ENCODE data around the gene ZNF585A.
"Not testable (repeated sequence)": the region's sequence is repeated elsewhere in the genome, so short reads cannot be mapped to it uniquely, and the experiment has no call there.

ZNF585A gene

DNA sequence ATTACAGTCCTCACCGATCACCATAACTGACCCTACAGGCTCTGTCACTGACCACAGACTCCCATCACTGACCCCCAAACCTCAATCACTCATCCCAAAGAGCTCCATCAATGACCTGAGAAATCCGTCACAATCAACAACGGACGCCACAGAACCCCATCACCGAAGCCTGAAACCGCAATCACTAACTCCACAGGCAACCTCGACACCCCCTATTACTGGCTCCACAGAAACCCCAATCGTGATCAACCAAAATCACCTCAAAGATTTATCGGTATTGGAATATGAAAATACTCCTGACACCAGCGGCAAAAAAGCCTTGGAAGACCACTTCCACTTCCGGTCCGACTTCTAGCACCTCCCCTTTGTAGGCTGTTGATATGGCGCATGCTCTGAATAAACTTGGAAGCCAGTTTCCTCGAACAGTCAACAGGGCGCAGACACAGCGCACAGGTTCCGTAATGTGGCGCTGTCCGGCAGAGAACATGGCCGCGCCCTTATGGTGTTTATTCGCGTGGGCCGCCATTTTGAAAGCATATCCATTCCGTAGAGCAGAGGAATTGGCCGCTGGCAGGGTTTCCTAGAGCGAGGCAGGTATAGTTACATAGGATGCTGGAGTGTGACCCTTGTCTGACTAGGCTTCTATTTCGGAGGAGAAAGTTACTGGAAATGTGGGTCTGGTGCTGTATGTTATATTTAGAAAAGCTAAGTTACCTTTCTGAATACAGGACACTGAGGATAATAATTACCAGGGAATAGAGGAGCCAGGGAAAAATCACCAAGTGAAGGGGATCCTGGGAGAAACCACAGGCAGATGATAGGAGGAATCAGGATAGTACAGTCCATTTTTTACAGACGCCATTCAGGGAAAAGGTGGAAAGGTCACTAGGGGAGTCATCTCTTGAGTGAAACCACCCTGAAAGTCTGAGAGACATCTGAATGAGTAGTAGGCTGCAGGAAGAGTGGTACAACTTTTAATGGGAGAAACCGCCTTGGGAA lies at the start of gene ZNF585A:
TSS of gene ZNF585A (minus strand) at position 328 of the 999 bp plus-strand sequence. CDS start 2,785 bp downstream, outside the sequence.
- peak; percentile 97 for FAIRE-seq

DNA sequence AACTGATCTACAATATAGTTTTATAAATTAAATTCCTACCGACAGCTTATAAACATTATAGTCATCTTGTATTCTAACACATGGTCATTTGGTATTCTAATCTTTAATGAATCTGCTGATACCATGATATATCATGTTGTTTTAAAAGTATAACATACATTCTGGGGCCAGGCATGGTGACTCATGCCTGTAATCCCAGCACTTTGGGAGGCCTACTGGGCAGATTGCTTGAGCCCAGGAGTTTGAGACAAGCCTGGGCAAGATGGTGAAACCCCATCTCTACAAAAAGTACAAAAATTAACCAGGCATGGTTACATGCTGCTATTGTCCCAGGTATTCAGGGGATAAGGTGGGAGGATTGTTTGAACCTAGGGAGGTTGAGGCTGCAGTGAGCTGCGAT lies 48.6 kb upstream of the ZNF585A start:
- no peak for FAIRE-seq

DNA sequence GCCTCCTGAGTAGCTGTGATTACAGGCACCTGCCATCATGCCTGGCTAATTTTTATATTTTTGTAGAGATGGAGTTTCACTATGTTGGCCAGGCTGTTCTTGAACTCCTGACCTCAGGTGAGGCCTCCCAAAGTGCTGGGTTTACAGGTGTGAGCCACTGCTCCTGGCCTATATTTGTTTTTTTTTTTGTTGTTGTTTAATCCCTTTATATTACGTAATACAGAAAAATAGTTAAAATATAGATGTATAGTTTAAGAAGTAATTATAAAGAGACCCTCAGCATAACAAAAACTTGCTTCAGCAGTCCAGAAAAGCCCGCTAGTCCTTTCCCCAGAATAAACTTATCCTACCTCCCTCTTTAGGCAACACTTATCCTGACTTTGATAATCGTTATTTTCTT lies 47.9 kb upstream of the ZNF585A start:
- FAIRE-seq: no peak

DNA sequence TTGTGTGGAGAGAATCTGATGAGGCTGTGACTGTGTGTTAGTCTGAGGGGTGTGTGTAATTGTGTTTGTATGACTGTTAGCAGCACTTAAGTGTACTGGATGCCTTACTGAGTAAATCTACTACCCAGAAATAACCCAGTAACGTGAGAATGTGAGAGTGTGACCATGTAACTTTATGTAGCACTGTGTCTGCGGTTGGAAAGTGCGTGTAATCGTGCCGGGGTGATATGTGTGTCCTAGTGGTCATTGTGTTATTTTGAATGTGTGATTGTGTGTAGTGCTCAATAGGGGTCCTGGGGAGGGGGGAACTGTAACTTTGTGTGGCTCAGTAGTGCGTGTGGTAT lies 46.1 kb upstream of the ZNF585A start:
- FAIRE-seq: no peak

DNA sequence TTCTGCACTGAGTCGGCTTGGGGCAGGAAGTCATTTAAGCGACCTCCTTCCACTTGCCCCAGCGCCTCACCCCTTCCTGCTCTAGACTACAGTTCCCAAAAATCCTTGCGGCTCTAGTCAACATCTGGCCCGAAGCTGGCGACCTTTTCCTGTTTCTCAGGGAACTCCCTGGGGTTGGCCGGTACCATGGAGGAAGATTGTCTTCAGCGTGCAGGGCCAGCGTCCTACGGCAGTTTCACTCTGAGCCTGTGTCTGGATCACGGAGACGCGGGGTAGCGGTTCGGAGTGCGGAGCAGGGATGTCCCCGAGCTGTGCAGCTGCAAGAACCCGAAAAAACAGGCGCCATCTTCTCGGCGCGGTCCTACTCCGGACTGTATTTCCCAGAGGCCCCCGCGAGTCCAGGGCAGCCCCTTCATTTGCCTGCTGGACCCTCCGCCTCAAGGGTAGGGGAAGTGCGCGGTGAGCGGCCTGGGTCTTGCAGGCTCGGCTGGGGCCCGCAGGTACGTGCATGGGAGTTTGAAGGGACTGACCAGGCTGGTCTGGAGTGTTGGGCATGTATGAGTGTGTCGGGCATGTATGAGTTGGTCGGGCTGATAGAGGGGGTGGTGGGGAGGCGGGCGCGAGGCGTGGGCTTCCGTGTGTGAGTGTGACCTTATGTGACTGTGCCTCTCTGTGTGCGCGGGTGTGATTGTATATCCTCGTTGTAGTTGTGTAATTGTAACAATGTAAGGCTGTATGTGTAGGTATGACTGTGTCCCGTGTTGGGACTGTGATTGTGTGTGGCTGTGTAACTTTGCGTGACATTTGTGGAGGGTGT lies 45.5 kb upstream of the ZNF585A start, which contains the start of gene ZNF383:
TSS of gene ZNF383 (plus strand) at position 440 of the 817 bp plus-strand sequence. CDS start 12,240 bp downstream, outside the sequence.
- no peak for FAIRE-seq

DNA sequence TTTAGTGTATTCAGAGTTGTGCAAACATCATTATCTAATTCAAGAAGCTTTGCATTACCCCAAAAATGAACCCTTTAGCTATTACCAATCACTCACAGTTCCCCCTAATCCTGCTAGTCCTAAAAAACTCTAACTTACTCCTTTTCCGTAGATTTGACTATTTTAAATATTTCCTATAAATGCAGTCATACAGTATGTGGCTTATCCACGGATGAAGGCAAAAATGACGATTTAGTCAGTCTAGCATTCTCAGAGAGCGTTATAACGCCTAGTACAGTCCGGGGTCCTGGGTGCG lies 44.9 kb upstream of the ZNF585A start:
- FAIRE-seq: no peak

DNA sequence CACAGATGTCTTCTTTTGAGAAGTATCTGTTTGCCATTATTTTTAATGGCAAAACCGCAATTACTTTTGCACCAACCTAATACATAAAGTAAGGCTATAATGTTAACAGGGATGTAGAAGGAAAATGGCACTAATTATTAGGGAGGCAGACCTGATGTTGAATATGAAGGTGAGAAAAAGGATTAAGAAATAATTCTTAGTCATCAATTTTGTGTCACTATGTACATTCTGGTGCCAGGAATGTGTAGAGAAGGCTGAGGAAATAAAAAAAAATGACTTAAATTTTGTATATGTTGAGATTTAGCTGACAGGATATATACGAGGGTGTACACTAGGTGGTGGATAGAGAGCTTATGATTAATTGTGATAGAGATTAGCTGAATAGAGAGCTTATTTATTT lies 25.3 kb upstream of the ZNF585A start:
- FAIRE-seq: no peak

DNA sequence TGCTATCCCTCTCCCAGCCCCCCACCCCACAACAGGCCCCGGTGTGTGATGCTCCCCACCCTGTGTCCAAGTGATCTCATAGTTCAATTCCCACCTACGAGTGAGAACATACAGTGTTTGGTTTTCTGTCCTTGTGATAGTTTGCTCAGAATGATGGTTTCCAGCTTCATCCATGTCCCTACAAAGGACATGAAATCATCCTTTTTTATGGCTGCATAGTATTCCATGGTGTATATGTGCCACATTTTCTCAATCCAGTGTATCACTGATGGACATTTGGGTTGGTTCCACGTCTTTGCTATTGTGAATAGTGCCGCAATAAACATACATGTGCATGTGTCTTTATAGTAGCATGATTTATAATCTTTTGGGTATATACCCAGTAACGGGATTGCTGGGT lies 24.6 kb upstream of the ZNF585A start:
- not testable (repeated sequence) for FAIRE-seq

DNA sequence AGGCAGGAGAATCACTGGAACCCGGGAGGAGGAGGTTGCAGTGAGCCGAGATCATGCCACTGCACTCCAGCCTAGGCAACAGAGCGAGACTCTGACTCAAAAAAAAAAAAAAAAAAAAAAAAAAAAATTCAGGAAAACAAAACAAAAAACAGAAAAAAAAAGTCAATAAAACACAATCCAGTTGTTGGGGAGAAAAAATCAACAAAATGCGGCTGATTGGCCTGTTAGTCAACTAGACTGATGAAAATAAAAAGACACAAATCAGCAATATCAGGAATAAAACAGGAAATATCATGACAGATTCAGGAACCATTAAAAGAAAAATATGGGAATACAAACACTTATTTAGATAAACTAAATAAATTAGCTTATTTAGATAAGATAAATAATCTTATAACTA lies 22.8 kb upstream of the ZNF585A start:
- FAIRE-seq: not testable (repeated sequence)

DNA sequence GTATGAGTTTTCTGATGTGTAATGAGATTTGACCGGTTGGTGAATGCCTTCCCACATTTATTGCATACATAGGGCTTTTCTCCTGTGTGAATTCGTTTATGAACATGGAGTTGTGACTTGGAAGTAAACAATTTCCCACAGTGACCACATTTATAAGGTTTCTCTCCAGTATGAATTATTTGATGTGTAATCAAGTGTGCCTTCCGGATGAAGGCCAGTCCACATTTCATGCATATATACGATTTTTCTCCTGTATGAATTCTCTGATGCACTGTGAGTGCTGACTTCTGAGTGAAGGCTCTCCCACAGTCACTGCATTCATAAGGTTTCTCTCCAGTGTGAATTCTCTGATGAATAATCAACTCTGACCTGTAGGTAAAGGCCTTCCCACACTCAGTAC lies 13.6 kb upstream of the ZNF585A start:
- not testable (repeated sequence) for FAIRE-seq

DNA sequence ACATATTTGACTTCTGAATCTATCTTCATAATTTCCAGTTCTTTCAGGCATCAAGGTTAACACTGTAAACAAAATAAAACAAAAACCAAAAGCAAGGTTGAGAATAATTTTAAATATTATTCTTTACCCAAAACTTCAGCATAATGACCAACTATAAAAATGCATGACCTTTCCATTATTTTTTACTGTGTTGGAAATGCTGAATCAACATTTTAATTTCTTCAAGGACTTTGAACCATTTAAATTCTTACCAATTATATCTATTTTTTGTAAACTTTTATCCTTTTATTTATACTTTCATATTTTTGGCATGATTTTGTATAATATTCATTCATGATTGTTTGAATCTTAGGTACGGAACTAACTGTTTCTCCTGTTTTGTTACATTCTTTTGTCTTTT lies 6.9 kb downstream of the ZNF585A start:
- FAIRE-seq: no peak

DNA sequence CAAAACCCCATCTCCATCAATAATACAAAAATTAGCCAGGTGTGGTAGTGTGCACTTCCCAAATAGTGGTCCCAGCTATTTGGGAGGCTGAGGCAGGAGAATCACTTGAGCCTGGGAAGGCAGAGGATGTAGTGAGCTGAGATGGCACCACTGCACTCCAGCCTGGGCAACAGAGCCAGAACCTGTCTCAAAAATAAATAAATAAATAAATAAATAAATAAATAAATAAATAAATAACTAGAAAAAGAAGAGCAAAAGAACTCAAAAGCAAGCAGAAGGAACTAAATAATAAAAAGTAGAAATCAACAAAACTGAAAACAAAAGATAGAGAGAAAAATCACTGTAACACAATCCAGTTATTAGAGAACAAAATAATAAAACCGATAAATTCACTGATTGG lies 12.3 kb downstream of the ZNF585A start:
- FAIRE-seq: no peak

DNA sequence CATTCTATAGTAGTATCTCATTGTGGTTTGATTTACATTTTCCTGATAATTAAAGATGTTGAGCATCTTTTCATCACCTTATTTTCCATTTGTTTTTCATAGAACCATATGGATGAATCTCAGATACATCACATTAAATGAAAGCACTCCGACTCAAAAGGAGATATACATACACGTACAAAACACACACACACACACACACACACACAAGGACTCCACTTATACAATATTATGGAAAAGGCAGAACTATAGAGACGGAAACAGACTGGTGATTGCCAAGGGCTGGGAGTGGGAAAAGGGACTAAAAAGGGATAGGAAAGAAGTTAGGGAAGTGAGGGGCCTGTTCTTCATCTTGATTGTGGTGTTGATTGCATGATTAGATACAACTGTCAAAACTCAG lies 24.3 kb downstream of the ZNF585A start:
- no peak for FAIRE-seq

DNA sequence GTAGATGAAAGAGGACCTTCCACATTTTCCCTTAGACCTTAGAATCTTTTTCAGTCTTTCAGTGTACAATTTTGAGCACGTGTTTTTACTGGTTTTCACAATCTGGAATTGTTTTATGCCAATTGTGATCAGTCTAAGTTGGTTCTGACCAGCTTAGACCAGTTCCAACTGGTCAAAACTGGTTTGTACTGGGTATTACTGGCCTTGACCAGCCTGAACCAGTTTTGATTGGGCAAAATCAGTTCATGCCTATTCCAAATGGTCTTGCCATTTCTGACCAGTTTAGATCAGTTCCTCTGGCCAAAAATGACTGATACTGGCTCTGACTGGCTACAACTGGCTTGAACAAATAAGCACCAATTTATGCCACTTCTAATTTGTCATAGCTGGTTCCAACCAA lies 36.4 kb downstream of the ZNF585A start:
- no peak for FAIRE-seq

DNA sequence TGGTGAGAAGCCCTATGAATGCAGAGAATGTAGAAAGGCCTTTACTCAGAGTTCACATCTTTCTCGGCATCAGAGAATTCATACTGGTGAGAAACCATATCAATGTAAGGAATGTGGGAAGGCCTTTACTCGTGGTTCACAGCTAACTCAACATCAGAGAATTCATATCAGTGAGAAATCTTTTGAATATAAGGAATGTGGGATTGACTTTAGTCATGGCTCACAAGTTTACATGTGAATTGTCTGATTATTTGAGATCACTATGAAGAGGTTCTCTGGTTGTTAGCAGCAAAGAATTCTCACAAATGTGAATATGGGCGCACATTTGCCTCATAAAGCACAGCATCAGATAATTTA lies 43.7 kb downstream of the ZNF585A start:
- no peak for FAIRE-seq

DNA sequence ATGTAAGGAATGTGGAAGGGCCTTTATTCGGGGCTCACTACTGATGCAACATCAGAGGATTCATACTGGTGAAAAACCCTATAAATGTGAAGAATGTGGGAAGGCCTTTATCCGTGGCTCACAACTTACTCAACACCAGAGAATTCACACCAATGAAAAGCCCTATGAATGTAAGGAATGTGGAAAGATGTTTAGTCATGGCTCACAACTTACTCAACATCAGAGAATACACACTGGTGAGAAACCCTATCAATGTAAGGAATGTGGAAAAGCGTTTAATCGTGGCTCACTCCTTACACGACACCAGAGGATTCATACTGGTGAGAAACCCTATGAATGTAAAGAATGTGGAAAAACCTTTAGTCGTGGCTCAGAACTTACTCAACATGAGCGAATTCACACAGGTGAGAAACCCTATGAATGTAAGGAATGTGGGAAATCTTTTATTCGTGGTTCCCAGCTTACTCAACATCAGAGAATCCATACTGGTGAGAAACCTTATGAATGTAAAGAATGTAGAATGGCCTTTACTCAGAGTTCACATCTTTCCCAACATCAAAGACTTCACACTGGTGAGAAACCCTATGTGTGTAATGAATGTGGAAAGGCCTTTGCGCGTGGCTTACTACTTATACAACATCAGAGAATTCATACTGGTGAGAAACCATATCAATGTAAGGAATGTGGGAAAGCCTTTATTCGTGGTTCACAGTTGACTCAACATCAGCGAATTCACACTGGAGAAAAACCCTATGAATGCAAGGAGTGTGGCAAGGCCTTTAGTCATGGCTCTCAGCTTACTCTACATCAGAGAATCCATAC lies 44.3 kb downstream of the ZNF585A start:
- FAIRE-seq: no peak

DNA sequence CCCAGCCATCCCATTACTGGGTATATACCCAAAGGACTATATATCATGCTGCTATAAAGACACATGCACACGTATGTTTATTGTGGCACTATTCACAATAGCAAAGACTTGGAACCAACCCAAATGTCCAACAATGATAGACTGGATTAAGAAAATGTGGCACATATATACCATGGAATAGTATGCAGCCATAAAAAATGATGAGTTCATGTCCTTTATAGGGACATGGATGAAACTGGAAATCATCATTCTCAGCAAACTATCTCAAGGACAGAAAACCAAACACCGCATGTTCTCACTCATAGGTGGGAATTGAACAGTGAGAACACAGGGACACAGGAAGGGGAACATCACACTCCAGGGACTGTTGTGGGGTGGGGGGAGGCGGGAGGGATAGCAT lies 50.4 kb downstream of the ZNF585A start:
- FAIRE-seq: not testable (repeated sequence)

DNA sequence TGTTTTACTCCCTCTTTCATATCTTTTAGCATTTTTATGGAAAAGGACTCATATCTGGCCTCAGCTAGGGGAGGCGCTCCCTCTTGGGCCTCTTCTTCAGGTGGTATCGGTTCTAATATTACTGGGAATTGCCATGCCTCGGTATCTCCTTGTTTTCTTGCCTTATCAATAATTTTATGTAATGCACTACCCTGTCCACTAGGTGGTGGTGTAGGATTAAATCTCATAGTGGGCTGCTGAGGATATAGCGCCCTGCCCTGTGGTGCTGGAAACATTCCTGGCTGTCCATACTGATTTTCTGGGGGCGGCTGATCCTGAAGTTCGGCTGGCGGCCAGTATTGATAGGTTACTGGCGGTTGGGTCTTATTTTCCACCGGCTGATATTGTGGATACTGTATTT lies 58.5 kb downstream of the ZNF585A start:
- FAIRE-seq: no peak

DNA sequence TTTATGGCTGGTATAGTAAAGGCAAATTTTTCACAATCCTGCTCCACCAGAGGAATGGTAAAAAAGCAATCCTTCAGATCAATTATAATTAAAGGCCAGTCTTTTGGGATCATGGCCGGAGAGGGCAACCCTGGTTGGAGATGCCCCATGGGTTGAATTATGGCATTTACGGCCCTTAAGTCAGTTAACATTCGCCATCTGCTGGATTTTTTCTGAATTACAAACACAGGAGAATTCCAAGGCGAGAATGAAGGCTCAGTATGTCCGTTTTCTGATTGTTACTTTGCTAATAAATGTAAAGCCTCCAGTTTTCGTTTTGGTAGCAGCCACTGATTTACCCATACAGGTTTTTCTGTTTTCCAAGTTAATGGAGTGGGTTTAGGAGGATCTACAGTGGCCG lies 60.7 kb downstream of the ZNF585A start:
- FAIRE-seq: not testable (repeated sequence)

DNA sequence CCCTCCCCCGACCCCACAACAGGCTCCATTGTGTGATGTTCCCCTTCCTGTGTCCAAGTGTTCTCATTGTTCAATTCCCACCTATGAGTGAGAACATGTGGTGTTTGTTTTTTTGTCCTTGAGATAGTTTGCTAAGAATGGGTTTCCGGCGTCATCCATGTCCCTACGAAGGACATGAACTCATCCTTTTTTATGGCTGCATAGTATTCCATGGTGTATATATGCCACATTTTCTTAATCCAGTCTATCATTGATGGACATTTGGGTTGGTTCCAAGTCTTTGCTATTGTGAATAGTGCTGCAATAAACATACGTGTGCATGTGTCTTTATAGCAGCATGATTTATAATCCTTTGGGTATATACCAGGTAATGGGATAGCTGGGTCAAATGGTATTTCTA lies 68.4 kb downstream of the ZNF585A start:
- not testable (repeated sequence) for FAIRE-seq

DNA sequence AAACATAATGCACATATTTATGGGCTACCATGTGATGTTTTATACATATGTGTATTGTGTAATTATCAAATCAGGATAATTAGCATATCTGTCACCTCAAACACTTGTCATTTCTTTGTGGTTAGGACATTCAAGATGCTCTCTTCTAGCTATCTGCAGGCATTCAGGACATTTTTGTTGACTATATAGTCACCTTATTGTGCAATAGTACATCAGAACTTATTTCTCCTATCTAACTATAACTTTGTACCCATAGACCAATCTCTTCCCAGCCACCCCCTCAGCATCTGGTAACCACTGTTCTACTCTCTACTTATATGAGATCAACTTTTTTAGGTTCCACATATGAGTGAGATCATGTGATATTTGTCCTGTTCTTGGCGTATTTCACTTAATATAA lies 73.9 kb downstream of the ZNF585A start:
- FAIRE-seq: no peak

DNA sequence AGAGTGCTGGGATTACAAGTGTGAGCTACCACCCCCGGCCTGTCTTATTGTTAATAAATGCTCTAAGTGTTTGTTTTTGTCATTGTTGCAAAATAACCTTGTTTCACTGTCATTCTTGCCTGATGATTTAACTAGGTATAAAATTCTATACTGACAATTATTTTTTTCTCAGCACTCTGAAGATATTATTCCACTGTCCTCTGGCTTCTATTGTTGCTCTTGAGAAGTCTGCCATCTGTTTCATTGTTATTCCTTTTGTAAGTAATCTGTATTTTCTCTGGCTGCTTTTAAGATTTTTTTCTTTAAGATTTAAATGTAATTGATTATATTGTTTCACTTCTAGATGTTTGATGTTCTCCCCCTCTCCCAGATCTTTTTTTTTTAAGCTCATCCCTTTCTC lies 76.6 kb downstream of the ZNF585A start:
- no peak for FAIRE-seq

Data from colon (tissue), 2 donors.